DMS 273 (cell line): Measurements from ENCODE around the gene SLC5A7.

Experiments used
- DNase-seq: peaks from one replicate; lab custom pipeline; 2025; ENCODE audit not compliant: unreplicated experiment; lab: John Stamatoyannopoulos, UW

SLC5A7 gene

DNA sequence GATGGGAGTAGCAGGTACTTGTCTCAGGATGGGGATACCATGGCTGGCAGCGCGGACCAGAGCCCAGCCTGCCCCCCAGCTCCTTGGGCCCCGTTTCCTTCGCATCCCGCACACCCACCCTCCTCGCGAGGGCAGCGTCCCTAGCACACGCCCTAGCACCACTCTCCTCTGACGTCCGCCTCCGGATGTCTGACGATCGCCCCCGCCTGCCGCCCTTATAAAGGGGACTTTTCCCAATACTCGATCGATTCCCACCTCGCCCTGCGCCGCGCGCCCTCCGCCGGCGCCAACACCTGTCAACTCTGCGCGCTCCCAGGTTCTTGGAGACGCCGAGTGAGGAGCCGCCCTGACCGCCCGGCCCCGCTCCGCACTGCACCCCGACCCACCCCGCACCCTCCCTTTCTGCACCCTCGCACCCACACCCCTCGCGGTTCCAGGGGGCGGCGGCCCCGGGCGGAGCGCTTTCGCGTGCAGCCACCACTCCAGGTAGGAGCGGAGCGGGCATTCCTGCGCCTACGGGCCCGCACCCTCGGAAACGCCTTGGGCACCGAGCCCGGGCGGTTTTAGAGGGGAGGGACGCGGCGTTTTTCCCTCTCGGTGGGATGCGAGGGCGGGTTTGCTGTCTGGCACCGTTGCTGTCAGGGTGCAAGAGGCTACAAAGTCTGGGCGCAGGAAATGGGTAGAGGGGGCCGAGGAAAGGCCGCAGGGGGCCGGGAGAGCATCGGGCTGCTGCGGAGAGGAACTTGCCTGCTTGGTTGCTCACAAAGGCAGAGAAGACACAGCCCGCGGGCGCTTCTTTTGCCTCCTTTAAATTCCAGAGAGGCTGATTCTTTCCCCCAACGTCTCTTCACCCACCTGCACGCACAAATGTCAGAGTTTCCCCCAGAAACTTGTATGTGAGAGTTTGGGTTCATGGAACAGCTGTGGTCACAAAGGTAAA is at the start of gene SLC5A7:
TSS of gene SLC5A7 (plus strand) at position 247 of the 940 bp plus-strand sequence. CDS start 1,632 bp downstream, outside the sequence.
- peak; percentile 58 for DNase-seq

DNA sequence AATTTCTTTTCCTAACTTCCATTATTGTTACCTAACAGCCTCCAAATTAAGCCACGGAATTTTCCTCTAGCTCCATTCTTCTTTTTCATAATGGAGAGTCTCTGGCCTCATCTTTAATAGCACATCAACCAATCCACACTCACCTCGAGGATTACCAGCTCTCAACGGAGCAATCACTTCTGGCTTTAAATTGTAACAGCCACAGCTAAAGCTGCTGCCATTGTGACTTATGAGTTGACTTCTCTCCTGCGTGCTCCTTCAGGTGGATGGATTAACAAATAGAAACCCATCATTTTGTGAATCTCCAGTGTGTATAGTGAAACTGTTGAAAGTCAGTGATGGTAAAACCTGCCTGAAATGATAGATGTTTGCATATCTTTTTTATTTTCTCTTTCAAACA is 24.9 kb upstream of the SLC5A7 start:
- DNase-seq, result no peak

DNA sequence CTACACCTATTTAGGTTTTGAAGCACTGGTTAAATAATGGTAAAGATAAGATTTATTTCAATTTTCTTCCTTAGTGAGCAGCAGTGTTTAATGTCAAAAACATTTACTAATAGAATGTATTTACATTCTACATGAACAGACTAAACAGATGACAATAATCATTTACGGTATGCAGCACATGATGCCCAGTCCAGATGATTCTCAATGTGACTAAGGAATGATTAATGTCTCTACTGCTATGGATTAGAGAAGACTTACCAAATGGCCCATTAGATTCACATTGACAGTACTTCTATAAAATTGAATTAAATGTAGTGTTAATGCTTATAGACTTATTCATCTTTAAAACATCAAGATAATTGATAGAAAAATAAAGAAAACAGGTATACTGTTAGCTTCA is 22.1 kb upstream of the SLC5A7 start:
- no peak for DNase-seq

DNA sequence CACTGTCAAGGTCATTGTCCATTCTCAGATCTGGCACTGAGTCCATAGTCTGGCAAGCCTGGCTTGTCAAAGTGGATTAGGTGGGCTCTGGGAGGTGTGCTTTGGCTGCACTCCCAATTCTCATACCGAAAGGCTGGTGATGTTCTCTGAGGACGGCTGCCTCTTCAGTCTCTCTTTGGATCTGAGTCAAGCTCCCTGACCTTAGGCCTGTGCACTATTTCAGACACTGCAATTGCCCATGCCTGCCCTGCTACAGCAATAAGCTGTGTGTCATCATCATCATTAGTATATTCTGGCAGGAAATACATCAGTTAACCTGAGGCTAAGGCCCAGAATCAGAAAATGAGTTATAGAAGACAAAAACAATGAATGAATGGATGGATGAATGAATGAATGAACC is 1.6 kb upstream of the SLC5A7 start:
- no peak for DNase-seq

DNA sequence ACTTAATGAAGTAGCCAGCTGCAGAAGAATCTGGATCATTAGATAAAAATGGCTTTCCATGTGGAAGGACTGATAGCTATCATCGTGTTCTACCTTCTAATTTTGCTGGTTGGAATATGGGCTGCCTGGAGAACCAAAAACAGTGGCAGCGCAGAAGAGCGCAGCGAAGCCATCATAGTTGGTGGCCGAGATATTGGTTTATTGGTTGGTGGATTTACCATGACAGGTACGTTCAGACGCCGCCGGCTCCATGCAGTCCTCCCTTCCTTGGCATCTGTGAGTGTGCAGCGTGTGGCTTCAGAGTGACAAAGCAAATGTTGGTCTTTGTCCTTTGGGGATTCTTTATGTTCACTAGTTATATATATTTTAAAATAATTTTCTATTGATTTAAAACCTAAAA is 1.8 kb downstream of the SLC5A7 start:
- no peak for DNase-seq

GRCh38 chr2:107989445-107989844 is 3.1 kb downstream of the SLC5A7 start:
- no peak for DNase-seq

DNA sequence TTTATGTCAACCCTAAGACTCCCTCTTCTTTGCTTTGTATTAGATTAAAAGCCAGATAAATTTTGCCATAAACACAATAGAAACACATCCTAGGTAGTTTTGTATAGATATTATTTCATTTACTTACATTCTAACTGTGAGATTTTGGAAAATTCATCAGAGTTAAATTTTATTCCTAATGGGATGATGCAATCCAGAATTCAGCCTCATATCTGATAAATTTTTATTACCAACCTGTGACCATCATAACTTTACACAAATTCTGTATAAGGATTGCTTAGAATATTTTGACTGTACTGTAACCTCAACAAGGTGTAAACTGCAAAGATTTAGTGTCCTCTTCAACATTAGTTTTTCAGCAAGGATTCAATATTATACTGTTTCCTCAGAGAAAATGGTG is 4.4 kb downstream of the SLC5A7 start:
- no peak for DNase-seq

DNA sequence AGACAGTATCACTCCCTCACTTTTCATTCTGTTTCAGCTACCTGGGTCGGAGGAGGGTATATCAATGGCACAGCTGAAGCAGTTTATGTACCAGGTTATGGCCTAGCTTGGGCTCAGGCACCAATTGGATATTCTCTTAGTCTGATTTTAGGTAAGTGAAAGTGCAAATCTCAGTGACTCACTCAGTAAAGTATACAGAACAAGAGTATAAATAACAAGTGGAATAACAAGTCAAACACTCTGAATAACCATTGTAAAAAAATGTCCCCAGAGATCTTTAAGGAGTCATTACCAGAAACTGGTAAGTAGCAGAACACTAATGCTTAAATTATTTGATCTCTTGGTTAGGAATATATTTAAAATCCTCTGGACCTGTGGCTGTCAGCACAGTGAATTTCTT is 5.7 kb downstream of the SLC5A7 start:
- no peak for DNase-seq

GRCh38 chr2:107999158-107999557 is 12.8 kb downstream of the SLC5A7 start:
- DNase-seq, result no peak

GRCh38 chr2:108010912-108011591 is 24.7 kb downstream of the SLC5A7 start:
- DNase-seq, result no peak

DNA sequence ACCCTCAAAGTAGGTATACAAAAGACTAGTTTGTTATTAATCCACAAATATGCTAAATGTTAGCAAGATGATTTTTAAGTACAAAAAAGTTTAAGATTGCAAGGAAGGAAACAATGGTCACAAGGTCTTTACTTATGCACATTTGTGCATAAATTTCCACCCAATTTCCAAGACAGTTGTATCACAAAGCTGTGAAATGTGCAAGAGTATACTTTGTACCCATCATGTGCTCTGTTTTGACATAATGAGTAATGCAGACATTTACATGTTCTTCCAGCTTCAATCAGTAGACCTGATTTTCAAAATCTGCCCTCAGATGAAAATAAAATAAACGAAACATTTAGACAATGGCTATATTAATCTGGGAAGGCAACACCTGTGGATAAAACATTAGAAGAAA is 27.0 kb downstream of the SLC5A7 start:
- DNase-seq, result no peak

GRCh38 chr2:108022628-108023027 is 36.3 kb downstream of the SLC5A7 start:
- no peak for DNase-seq

DNA sequence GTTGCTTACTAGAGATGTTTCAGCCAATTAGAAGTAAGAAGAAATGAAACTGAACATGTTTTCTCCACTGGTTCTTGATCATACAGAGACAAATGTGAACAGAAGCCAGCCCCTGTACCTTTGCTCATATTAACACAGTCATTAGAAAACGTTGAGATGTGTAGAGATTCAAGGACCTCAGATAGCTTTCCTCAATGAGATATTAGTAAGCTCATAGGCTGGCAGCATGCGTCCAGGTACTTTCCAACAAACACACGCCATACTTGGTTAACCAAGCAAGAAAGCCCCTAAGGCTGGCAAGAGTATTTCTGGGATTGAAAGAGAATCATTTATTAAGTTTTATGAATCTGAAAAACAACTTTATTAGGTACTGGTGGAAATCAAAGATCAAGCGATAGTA is 37.5 kb downstream of the SLC5A7 start:
- DNase-seq, result no peak

GRCh38 chr2:108026092-108026794 is 39.9 kb downstream of the SLC5A7 start:
- no peak for DNase-seq

GRCh38 chr2:108029496-108029895 is 43.2 kb downstream of the SLC5A7 start:
- peak; percentile 33 for DNase-seq

DNA sequence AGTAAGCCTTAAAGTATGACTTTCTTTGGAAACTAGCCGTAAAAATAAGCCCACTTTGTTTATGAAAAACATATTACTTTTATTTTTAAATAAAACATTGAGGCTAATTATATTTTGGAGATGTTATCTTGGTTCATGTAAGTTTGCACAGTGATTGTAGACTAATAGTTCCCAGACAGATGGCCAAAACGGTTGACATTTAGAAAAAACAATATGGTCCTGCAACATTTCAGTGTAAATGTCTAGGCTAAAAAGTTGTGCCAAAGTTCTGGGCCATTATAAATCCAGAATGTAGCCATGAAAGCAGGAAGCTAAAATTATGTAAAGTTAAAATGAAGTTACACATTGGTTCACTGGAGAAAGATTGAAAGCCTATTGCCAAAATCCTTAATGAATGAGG is 43.6 kb downstream of the SLC5A7 start:
- peak; percentile 37 for DNase-seq

DNA sequence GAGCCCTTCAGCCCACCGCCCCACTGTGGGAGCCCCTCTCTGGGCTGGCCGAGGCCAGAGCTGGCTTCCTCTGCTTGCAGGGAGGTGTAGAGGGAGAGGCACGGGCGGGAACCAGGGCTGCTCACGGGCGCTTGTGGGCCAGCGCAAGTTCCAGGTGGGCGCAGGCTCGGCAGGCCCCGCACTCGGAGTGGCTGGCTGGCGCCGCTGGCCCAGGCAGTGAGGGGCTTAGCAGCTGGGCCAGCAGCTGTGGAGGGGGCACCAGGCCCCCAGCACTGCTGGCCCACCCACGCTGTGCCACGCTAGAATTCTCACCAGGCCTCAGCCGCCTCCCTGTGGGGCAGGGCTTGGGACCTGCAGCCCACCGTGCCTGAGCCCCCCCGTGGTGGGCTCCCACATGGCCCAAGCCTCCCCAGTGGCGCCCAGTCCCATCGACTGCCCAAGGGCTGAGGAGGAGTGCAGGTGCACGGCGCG is 45.2 kb downstream of the SLC5A7 start:
- DNase-seq, result no peak

- peak; percentile 40 for DNase-seq
Measured at GRCh38 chr2:108034843-108035242, 48.5 kb downstream of the SLC5A7 start.

DNA sequence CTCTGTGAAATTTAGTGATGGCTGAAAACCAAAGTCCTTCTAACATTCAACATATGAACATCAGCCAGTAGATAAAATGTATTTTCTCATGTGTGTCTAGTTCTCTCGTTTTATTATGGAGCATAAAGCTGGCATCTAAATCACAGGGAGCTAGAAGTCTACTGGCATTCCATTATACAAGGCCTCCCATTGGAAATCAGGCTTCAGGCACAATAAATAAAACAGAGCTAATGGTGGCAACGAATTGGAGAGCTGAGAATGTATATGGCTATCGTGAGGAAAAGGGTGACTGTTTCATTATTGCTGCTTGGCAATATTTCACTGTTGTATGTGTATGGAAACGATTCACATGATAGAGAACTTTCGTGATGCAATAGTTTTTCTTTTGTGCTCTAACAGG is 62.4 kb downstream of the SLC5A7 start:
- no peak for DNase-seq

GRCh38 chr2:108058576-108059137 is 72.3 kb downstream of the SLC5A7 start:
- no peak for DNase-seq

- DNase-seq, result no peak
Measured at GRCh38 chr2:108061439-108062042, 75.2 kb downstream of the SLC5A7 start.
